ENCODE measurements around the gene KEAP1.

Gene KEAP1

GRCh38 chr19:10521461-10522171 is 18.5 kb upstream of the KEAP1 start:
- no peak for DNase-seq

GRCh38 chr19:10520652-10521318 is 17.6 kb upstream of the KEAP1 start:
- DNase-seq: peak; percentile 59

- DNase-seq: no peak
These were observed 16.3 kb upstream of the KEAP1 start for GRCh38 chr19:10519421-10519820.

- no peak for DNase-seq
These were observed 15.5 kb upstream of the KEAP1 start for GRCh38 chr19:10518444-10519361.

GRCh38 chr19:10517760-10518443 is 14.7 kb upstream of the KEAP1 start:
- DNase-seq: peak; percentile 57

GRCh38 chr19:10517361-10517759 is 14.2 kb upstream of the KEAP1 start, which contains the start of gene S1PR5:
S1PR5 (minus strand) TSS chr19:10517447; CDS start chr19:10515011, 2,436 bp downstream.
- DNase-seq: no peak

- DNase-seq: no peak
These were observed 13.6 kb upstream of the KEAP1 start for GRCh38 chr19:10516671-10517286.

GRCh38 chr19:10516064-10516385 is 12.9 kb upstream of the KEAP1 start:
- no peak for DNase-seq

- peak; percentile 44 for DNase-seq
These were observed 11.3 kb upstream of the KEAP1 start for GRCh38 chr19:10514211-10515145.

- DNase-seq: no peak
These were observed 10.1 kb upstream of the KEAP1 start for GRCh38 chr19:10513223-10513622.

- peak; percentile 51 for DNase-seq
These were observed 7.2 kb upstream of the KEAP1 start for GRCh38 chr19:10510301-10510802.

GRCh38 chr19:10508707-10509106 is 5.6 kb upstream of the KEAP1 start:
- DNase-seq: no peak

- no peak for DNase-seq
These were observed 4.9 kb upstream of the KEAP1 start for GRCh38 chr19:10508036-10508435.

GRCh38 chr19:10505583-10506229 is 2.5 kb upstream of the KEAP1 start:
- peak; percentile 89 for DNase-seq

- peak; percentile 97 for DNase-seq
These were observed 593 bp downstream of the KEAP1 start for GRCh38 chr19:10502524-10503001.

- DNase-seq: peak; percentile 77
These were observed 1.1 kb downstream of the KEAP1 start for GRCh38 chr19:10501971-10502523.

GRCh38 chr19:10500247-10500592 is 2.9 kb downstream of the KEAP1 start:
- DNase-seq: no peak

GRCh38 chr19:10499550-10500246 is 3.5 kb downstream of the KEAP1 start:
- no peak for DNase-seq

- DNase-seq: no peak
These were observed 5.8 kb downstream of the KEAP1 start for GRCh38 chr19:10497371-10497770.

Measured in hematopoietic multipotent progenitor cell treated with erythropoietin and hydrocortisone succinate and interleukin-3 and kit ligand, for 6 days (in vitro differentiated cells).